Fibroblast of pulmonary artery (primary cell): ENCODE data around the gene IFIT1B.

Experiments used
- DNase-seq: peaks from one replicate; pipeline ENCODE4 v3.0.0-alpha.2; 2010; ENCODE audit warnings: low read depth
- H3K4me3 ChIP-seq: replicated peaks from 2 replicates; pipeline ENCODE4 v1.5.1; 2011; ENCODE audit warnings: low read depth, mild to moderate bottlenecking, control low read depth, low read length, moderate library complexity
- TF ChIP-seq, protein P1 (sequence below): IDR thresholded peaks from 2 replicates; pipeline ENCODE4 v1.5.1; 2011; ENCODE audit warnings: mild to moderate bottlenecking, control low read depth, low read length, inconsistent platforms; ENCODE audit errors: missing control alignments

Gene IFIT1B

DNA sequence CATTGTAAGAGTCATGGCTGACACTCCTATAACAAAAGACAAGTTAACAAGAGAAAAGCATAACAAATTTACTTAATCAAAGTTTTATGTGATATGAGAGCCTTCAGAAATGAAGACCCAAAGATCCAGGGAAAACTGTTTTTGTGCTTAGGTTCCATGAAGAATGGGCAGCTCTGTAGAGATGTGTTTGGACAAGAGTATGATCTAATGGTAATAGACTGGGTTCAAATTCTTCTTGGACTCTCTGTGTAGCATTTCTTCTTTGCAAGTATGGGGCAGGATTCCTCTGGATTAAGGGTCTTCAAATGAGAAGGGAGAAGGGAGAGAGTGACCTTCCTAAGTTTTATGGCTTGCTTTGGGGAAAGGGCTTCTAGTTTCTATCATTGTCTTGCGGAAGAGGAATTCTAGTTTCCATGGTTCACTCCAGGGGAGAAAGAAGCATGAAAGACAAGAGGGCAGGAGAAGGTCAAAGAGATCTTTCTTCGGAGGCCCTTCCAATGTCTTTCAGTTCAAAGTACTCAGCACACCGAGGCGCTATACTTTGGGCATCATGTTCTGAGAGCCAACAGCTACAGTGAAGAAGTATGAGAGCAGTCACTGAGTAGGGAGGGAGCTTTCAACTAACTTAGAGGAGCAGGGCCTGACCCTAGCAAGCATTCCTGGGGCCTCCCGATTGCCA, 34.6 kb upstream of the IFIT1B start:
- no peak for DNase-seq
- no peak overlapping the region for H3K4me3 ChIP-seq
- TF ChIP-seq, protein P1, sequence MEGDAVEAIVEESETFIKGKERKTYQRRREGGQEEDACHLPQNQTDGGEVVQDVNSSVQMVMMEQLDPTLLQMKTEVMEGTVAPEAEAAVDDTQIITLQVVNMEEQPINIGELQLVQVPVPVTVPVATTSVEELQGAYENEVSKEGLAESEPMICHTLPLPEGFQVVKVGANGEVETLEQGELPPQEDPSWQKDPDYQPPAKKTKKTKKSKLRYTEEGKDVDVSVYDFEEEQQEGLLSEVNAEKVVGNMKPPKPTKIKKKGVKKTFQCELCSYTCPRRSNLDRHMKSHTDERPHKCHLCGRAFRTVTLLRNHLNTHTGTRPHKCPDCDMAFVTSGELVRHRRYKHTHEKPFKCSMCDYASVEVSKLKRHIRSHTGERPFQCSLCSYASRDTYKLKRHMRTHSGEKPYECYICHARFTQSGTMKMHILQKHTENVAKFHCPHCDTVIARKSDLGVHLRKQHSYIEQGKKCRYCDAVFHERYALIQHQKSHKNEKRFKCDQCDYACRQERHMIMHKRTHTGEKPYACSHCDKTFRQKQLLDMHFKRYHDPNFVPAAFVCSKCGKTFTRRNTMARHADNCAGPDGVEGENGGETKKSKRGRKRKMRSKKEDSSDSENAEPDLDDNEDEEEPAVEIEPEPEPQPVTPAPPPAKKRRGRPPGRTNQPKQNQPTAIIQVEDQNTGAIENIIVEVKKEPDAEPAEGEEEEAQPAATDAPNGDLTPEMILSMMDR = no peak

GRCh38 chr10:89344156-89344555, 33.7 kb upstream of the IFIT1B start:
- no peak overlapping the region for H3K4me3 ChIP-seq
- TF ChIP-seq, protein P1 = no peak
- no peak for DNase-seq

DNA sequence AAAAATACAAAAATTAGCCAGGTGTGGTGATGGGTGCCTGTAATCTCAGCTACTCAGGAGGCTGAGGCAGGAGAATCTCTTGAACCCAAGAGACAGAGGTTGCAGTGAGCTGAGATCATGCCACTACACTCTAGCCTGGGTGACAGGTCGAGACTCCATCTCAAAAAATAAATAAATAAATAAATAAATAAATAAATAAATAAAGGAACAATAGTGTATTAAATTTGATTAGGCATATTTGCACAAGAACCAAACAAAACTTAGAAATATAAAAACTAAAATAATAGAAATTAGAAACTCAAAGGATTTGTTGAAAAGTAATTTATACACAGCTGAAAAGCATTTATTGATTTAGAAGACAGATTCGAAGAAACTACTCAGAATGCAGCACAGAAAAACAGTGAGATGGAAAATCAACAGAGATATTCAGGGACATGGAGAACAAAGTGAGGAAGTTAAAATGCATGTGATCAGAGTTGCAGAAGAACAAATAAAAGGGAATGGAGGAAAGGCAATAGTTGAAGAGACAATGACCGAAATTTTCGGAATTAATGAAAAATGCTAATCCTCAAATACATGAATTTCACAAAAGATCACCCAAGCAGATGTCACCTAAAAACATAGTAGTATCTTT, 32.4 kb upstream of the IFIT1B start:
- TF ChIP-seq, protein P1 = no peak
- no peak overlapping the region for H3K4me3 ChIP-seq
- DNase-seq = no peak

DNA sequence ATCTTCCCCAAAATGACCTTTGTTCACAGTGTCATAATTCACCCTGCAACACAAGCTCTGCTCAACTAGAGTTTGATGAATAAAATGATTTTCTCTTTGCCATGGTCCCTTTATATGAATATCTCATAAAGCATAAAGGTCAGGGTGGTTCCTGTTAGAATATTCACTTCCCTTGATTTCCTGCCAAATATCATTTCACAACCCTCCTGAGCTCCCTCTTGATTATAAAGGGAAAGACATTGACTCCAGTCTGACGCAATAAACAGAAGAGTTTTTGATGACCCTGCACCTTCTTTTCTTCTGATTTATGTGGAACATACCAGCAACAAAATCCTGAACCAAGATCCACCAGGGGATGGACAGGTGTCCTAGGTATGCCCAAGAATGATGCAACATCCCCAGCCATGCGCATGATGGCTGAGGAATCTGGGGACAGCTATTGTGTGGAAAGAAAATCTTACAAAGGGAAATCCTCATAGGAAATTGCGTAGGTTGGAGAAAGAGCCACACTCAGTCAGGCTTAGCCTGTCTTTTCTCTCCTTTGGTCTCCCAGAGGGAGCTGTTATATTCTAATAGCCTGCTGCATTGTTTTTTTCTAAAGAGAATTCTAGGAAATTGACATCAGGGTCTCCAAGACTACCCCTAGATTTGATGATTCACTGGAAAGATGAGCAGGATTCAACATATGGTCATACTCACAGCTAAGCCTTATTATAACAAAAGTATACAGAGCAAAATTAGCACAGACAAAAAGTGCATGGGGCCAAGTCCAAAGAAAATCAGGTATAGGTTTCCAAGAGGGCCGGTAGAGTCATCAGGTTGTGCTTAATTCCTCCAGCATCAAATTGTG, 31.2 kb upstream of the IFIT1B start:
- no peak overlapping the region for H3K4me3 ChIP-seq
- TF ChIP-seq, protein P1 = no peak
- peak; percentile 86 for DNase-seq

GRCh38 chr10:89347701-89348457, 30.0 kb upstream of the IFIT1B start:
- TF ChIP-seq, protein P1 = no peak
- no peak overlapping the region for H3K4me3 ChIP-seq
- DNase-seq = peak; percentile 66

- TF ChIP-seq, protein P1 = no peak
- DNase-seq = no peak
Measured at GRCh38 chr10:89348481-89348880, 29.4 kb upstream of the IFIT1B start.

More at GRCh38 chr10:89348481-89348880, 29.4 kb upstream of the IFIT1B start:
- H3K4me3 ChIP-seq = no peak overlapping the region
